ENCODE data around the gene BAHD1. TPM values are rescaled to one million over a fixed set of nuclear protein-coding genes. Genes with fewer than 3 reads are reported as not detected.

Gene BAHD1
- polyA plus RNA-seq, 1 donor: 22.8 TPM

DNA sequence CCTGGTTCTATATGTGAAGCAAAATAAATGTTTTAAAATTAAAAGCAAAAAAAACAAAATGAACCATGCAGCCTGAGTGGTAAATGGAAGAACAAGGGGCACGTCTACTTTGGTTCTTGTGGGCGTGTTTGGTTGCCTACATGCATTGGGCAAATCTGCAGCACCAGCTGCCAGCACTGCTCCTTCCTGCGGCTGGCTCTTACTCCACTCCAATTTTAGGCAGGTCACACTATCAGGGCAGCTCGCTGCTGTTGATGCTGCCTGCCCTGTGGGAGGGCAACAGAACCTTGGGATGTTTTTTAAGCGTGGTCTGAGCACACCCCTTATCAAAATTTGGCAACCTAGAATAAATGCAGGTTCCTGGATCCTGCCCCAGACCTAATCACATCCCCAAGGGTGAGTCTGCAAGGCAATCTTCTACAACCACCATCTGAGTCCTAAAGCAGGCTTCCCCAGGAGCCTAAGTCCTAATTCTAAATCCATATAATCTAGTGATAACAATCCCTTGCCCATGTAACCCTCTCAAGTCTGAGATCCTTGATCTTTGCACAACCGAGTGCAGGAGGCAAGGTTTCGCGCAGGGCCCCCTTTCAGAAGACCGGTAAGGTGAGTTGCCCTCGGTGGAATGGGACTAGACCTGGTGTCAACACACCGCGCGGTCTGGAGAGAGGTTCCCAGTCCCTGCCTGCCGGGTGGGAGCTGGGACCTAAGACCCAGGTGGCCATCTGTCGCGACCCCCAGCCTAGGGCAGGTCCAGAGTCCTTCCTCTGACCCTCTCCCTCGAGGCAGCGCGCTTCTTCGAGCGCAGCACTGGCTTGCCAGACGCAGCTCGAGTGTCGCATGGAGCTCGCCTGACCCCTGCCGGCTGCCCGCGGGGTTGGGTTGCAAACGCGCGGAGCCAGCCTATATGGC, 19.3 kb upstream of the BAHD1 start:
- DNase-seq: no peak

DNA sequence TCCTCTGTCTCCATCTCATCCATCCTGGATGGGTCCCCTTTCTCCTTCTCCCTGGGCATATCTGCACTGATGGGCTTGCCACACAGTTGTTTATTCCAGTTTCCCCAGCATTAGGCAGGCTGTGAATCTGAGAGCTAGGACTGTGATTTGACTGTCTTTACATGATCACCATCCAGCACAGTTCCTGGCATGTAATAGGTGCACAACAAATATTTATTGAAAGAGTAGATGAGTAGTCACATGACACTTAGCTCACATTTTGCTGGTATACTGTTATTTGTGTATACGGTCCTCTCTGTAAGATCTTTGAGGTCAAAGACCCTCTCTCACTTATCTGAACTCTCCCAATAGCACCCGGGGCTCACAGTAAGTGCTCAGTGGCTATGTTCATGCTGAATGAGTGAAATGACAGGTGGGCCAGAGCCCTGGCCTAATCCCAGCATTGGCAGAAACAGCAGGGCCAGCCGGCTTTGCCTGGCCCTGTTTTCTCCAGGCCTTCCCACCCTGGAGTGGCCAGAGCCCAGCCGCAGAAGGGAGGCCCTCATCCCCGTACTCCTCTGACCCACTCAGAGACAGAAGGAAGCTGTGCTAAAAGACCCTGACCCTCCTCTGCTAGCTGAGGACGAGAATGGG, 16.2 kb upstream of the BAHD1 start:
- DNase-seq: no peak

DNA sequence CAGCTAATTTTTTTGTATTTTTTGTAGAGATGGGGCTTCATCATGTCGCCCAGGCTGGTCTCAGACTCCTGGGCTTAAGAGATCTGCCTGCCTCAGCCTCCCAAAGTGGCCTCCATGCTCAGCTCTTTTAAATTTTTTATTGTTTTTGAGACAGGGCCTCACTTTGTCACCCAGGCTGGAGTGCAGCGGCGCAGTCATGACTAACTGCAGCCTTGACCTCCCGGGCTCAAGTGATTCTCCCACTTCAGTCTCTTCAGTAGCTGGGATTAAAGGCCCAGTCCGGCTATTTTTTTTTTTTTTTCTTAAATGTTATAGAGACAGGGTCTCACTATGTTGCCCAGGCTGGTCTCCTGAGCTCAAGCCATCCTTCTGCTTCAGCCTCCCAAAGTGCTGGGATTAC, 15.1 kb upstream of the BAHD1 start:
- DNase-seq: no peak

DNA sequence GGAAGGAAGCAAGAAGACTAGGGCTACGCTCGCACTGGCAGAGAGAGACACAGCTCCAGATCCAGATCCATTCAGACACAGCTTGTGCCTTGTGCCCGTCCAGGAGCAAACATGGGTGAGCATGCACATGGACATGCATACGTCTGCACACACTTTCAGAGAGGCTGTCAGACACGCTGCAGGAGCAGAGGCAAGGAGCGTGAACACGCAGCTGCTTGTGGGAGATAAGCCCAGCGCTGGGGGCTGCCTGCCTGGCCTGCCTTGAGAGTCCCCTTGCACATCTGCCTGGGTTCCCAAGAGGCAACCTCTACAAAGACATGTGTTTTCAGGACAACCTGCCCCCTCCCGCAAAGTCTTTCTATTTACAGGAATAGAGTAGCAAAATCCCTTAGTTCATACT, 13.6 kb upstream of the BAHD1 start:
- no peak for DNase-seq

DNA sequence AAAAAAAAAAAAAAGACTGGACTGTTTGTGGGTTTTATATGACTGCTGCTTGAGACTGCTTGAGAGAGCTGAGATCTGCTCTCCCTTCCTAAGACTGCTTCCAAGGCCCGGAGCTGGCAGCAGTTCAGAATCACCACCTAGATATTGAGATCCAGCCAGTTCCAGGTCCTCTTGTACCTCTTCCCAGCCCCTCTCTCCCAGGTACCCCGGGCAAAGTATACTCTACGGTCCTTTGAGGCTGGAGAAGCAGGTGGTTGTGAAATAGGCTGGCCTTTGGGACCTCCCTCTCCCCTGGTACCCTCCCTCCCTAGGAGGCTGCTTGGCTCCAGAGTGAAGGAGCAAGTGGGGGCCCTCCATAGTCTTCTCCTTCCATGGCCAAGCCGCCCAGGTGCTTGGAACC, 12.6 kb upstream of the BAHD1 start:
- no peak for DNase-seq

DNA sequence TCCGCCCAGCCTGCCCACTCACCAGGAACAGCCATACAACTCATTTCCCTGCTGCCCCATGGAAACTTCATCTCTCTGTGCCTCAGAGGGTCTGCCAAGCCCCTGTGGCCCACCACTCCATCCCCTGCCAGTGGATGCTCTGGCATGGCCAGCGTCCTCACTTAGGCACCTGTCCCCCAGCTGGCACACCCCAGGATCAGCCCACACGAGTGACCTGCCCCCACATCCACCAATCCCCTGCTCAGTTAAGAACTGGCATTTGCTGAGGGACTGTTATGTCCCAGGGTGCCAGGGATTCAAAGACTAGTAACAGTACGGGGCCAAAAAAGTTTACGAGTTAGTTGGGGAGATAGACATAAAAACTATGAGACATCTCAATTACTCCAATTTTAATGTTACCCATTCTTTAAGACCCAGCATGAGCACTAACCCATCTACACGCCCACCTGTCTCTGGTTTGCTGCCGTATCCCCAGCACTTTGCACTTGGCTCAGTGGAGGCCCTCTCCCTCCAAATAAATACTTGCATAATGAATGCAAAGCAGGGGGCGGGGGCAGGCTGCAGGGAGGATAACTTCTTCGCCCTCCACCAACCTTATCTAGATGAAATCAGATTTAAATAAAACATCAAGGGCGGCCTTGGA, 11.6 kb upstream of the BAHD1 start:
- DNase-seq: no peak

DNA sequence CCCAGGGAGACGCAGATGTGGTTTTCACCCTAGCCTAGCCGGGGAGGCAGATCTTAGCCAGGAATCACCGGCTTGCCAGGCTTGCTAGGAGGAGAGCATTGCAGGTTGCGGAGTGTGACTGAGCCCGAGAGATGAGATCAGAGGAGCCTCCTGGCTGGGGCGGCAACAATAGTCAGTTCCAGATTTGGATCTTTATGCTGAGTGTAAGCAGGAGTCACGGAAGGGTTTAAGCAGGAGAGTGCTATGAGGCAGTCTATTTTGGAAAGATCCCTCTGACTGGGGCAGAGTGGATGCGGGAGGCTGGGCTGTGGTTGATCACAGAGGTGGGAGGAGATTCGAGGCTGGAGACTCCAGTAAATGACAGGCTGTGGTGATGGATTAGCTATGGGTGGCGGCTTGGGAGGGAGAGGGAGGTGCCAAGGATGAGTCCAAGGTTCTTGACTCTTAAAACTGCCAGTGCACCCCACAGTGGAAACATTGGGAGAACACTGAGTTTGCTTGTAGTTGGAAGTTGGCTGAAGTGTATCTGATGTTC, 10.4 kb upstream of the BAHD1 start:
- DNase-seq: no peak

DNA sequence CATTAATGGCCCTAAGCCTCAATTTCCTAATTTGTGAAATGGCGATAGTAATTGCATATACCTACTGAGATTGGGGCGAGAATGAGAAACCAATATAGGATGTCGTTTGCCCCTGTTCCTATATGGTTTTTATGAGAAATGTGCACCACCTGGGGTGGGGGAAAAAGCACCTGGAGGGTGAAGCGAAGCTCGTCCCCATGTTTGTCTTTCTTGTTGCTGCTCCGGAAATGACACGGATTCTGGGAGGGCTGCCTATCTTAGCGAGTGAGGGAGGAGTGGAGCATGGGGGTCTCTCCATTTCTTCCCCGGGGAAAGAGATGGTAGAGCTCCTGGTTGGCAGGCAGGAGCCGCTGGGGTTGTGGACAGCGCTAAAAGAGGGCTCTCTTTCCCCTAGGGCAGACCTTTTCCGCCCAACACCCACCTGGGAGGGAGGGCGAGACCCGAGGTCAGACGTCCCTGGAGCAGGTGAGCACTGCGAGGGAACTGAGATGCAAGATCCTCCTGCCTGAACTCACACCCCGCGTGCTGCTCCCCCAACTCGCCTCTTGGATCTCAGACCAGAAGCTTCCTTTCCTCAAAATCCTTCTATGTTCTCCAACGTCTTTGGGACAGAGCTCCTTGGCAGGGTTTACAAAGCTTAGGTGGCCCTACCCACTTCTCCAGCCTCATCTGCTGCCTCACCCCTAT, 5.6 kb upstream of the BAHD1 start:
- no peak for DNase-seq

DNA sequence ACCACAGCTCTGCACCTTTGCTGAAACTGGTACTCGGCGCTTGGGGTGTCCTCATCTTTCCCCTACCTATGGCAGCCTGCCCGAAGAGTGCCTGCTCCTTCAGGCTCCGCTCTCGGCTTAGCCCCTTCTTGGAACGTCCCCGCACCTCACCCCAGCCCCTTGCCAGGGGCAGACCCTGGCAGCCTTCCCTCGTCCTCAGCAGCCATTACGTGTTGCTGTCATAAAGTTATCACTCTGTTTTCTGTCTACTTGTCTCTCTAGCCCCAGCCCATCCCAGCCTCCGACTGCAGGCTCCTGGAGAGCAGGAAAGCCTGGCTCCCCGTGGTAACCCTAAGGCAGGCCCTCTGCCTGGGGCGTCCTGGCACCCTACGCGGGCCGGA, 5.1 kb upstream of the BAHD1 start:
- DNase-seq: no peak

DNA sequence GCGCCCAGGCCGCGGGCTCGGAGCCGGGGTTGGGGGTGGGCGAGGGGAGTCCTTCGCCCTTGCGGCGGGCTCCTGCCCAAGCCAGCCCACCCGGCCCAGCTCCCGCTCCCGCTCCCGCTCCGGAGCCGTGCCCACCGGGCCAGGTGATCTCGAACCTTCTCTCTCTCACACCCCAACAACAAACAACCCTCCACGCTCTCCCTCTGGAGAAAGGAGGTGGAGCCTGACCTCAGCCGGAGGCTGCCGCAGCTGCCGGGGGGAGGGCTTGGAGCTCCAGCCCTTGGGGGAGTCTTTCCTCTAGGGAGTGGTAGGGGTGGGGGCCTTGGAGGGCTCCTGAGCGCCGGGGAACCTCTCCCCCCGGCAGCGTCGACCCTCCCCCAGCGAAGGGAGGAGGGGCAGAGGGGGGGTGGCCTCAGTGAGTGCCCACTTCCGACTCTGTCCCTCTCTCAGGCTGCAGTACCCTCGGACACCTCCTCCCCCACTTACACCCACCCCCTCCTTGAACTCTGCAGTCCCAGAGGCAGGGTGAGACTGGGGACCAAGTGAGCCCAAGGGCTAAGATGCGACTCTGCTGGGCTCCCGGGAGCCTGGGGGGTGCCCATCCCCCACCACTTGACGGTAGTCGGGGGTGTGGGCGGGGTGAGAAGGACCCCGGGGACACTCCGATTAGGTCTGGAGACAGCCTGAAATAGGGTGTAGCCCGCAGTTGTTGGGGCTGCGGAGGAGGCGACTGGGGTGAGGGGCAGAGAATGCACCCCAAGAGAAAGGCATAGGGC, 4.4 kb upstream of the BAHD1 start:
- DNase-seq: no peak

DNA sequence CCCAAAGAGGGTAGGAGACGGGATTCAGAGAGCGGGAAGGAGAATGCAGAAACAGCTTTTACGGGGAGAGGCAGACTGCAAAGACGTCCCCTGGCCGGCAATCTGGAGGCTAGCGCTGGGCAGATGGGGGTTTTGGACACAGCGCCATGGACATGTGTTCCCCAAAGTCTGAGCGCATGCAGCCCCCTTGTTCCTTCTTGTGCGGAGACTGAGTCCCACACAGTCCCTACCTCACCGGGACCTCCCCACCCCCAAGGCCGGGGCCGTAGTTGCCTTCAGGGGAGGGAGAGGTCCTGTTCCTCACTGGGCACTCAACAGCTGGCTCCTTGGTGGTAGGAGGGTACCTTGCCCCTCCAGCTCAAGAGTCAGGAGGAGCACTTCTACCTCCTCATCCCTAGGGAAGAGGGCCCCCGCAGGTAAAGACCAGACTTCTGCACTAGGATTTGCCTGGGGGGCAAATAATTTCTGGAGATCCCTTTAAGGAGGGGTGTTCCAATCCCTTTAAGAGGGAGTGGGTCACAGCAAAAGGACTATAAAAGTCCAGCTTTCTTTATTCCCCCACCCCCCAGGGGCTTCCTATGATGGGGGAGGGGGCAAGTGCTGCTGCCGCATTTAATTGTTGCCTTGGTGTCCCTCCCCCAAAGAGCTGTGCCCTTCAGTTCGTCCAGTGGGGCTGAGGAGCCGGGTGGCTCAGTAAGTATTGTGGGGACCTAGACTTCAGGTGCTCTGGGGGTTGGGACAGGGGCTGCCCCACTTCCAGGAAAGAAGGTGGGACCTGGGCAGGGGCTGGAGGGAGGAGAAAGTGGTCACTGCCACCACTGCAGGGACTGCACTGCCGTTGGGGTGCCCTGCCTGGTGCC, 3.6 kb upstream of the BAHD1 start:
- DNase-seq: no peak

DNA sequence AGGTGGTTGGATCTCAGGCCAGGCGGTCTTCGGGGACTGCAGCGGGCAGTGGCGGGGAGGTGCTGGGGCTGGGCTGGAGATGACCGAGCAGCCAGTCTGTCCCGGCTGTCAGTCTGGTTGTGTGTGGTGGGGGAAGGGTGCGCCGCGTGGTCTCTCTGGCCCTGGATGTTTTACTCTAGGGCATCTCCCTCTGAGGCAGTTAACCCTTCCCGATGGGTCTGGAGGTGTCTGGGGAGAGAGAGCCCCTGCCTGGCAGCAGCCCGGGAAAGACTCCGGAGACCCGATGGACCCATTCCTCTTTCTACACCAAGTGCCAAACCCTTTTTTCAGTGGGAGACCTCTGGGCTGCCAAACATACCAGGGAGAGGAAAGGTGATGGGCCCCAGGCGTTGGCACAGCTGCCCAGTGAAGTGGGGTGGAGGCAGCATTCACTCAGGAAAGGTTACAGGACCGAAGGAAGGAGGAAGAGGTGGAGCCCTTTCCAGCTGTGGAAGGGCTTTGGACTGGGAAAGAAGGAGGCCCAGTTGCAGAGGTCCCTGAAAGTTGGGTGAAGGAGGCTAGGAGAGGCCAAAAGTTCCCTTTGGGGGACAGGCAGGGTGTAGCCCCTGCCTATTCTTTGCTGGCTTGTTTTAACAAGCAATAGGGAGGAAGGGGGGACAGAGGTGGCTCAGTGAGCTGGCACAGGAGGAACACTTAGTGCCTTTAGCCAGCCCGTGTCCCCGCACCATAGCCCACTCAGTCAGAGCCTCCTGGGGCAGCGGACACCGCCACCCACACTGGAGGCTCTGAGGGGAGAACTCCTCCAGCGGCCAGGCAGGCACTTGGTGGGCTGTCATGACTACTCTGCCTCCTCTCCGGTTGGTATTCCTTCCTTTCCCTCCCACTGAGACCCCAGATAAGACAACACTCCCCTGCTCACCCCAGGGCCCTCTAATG, 2.7 kb upstream of the BAHD1 start:
- DNase-seq: no peak

DNA sequence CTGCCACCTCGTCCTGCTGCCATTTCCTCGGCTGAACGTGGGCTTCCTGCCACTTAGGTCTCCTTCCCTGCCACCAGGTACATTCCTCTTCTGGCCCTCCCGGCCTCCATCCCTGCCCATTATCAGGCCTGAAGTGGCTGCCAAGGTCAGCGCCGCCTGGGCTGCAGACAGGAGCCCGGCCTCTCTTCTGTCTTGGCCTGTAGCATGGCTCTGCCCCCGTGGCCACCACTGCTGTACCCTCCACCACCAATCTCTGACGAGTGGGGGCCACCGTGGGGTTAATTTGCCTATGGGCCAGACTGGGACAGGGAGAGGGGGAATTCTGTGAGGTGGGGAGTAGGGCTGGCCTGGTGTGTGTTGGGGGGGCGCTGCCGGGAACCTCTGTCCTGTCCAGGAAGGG, 2.0 kb upstream of the BAHD1 start:
- DNase-seq: no peak

DNA sequence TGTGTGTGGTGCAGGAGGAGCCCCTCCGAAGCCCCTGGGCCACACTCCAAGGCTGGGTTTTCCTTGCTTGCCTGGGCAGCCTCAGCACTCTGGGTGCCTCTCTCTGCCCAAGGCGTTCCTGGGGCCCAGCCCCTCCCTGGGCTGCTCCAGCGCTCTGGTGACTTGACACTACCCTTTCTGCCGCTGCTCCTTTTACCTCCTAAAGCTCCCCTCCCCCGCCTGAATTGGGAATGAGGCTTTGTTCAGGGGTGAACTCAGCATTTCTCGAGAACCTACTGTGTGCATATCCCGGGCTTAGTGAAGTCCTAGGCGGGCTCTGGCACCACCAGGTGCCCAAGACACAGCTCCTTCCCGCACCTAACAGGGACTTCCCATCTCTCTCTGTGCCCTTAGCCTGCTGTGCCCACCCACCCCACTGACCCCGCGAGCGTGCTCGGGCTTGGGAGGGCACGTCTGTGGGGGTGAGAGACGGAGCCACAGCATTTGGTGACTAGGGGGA, 1.2 kb upstream of the BAHD1 start:
- no peak for DNase-seq

DNA sequence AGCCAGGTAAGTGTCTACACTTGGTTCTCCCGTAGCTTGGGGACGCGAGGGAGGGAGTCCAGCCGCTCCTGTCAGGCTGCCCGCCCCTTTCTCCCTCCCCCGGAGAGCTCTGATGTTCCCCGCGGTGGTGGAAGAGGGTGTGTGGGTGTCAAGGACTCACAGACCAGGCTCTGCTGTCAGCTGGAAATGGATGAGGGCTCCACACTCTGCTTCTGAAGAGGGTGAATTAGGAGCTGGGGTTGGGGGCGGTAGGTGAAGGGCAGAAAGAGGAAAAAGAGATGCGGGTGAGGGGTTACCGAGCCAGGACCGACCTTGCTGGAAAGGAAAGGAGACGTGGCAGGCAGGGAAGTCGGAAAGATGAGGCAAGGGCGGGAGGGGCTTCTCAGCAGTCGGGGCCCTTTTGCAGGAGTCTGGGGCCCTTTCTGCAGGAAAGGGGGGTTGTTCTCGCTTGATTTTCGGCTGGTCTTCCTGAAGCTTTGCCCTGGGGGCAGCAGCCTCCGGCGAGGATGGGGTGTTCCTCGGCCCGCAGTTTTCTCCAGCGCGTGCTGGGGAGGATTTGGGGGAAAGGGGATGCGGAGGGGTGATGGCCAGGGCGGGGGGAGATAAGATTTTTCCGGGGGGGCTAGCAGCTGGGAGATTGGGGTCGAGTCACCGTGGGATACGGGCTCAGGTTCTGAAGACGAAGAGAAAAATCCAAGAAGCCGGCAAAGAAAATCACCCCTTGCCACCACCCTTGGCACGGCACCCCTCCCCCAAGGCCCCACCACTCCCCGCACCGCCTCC, 602 bp upstream of the BAHD1 start:
- no peak for DNase-seq

DNA sequence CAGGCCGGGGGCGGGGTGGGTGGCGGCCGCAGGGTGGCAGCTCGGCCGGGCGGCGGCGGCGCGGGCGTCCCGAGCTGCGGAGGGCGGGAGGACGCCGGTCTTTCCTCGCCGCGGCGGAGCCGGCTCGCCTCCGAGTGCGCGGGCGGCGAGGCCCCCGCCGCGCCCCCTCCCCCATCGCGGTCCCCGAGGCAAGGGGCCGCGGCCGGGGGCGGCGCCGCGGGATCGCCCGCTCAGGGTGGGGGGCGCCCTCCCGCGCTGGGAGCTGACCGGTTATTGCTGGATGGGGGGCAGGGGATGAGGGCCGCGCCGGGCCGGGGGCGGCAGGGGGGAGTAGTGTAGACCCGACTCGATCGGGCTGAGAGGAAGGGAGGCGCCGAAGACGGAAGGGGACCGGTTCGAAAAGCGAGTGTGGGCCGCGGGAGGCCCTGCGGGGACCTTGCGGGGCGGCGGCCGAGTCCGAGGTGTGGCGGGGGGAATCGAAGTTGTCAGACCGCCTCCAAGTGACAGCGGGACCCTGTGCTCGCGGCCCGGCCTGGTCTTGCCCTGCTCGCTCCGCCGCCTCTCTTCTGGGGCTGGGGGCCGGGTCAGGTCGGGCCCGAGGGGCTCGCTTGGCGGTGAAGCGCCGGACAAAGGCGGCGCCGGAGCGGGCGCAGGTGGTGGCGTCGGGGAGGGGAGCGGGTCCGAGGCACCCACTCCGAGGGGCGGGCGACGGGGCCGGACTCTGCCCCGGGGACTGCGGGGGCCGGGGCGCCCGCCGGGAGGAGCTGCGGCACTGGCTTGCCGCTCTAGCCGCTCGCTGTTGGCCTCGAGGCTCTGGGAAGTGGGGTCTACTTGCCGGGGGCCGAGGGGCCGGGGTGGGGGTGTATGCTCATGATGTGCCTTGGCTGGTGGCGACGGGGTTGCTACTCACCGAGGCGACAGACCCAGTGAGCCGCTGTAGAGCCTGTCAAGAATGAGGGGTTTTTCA, 1.1 kb downstream of the BAHD1 start:
- no peak for DNase-seq

DNA sequence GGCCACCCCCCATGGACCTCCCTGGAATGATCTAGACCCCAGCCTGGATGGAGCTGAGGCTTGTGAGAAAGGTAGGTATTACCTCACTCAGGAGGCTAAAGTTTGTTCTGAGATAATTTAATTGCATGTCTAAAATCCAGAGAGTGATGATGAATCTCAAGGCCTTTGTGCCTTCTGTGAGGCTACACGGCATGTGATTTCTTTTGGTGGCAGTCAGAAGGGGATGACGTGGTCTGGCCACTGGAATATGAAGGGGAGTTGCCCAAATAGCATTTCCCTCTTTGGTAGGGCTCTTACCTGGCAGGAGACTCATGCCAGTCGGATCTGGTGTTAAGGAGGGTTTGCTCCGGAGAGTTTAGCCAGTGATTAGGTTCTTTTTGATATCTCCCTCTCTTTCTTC, 2.5 kb downstream of the BAHD1 start:
- DNase-seq: no peak

Measured in left kidney (tissue), 2 donors.